Lung (tissue), 5 donors: ENCODE results near the gene CCDC144A. TPM values are rescaled to one million over a fixed set of nuclear protein-coding genes. Genes with fewer than 3 reads are reported as not detected.

Experiments used
- polyA plus RNA-seq, 2 donors: library from polyadenylated mRNA; stranded (reverse); fragments of 200-250 nt; gene quantifications; one replicate each; pipeline ENCODE4 v1.2.1, GENCODE V29; 2013
- small RNA-seq: library from RNA; depleted of rRNA; stranded (forward); fragments of <200 nt; gene quantifications from one replicate; pipeline ENCODE3, GENCODE V24; 2014; ENCODE audit warnings: low replicate concordance
- total RNA-seq, 2 donors: library from RNA; depleted of rRNA in 1 of 2; stranded (reverse); fragments of >200 nt in 1 of 2; gene quantifications; one replicate each; pipeline ENCODE4 v1.2.1, GENCODE V29; 2014 to 2021
- donor health status: Bipolar disorder and iron deficiency.
- donor health status: healthy.
- donor health status: DM: yes; HTN: yes; CAD: no.

CCDC144A gene
- total and polyA plus RNA-seq, 4 donors, result 0.96 to 6.7 (median 1.7) TPM

Small RNAs within 50 kb of the gene (small RNA-seq; reads per million reads assigned to genes)
- gene AC022596.1 (not detected), gene RNU6-405P (not detected)

Other genes with a start within 250 kb of the CCDC144A start
- 1 to 10 TPM; 3.3 to 3.4 TPM for gene LRRC75A, start 198.0 kb upstream of the CCDC144A start, total RNA-seq
- 1 to 10 TPM in 1 of 2 donors, under 1 TPM in 1; 0.68 to 1.6 TPM for gene LRRC75A, start 198.0 kb upstream of the CCDC144A start, polyA plus RNA-seq
- gene ZNF287, start 121.0 kb upstream of the CCDC144A start, total RNA-seq, result 1 to 10 TPM; 5.4 to 6.6 TPM
- gene ZNF287, start 121.0 kb upstream of the CCDC144A start, polyA plus RNA-seq, result 1 to 10 TPM; 2.7 to 4.6 TPM
- 10 to 100 TPM in 1 of 2 donors, 1 to 10 TPM in 1; 5.3 to 11.7 TPM for gene ZNF624, start 36.4 kb upstream of the CCDC144A start, total RNA-seq
- gene ZNF624, start 36.4 kb upstream of the CCDC144A start, polyA plus RNA-seq, result 1 to 10 TPM; 1.2 to 1.3 TPM